SJSA1 (cell line): ENCODE measurements around the gene BORCS8. TPM values are rescaled to one million over a fixed set of nuclear protein-coding genes. Genes with fewer than 3 reads are reported as not detected.
"Not testable (repeated sequence)": the region's sequence is repeated elsewhere in the genome, so short reads cannot be mapped to it uniquely, and the experiment has no call there.

Source experiments
- DNase-seq, 2 experiments: peaks; one replicate each; pipeline ENCODE4 v3.0.0-alpha.2; 2015 to 2020; ENCODE audit warnings: low spot score in 2 of 2, low read depth in 1 of 2
- H3K27ac ChIP-seq: fragments of 250-450 bp; sonication (Bioruptor Pico); 2 replicates; pipeline ENCODE4 v1.5.1; 2020; ENCODE audit warnings: mild to moderate bottlenecking, moderate library complexity
- H3K27me3 ChIP-seq: fragments of 250-450 bp; sonication (Bioruptor Pico); replicated peaks from 2 replicates; pipeline ENCODE4 v1.5.1; 2020; ENCODE audit warnings: mild to moderate bottlenecking, moderate library complexity
- H3K36me3 ChIP-seq: fragments of 250-450 bp; sonication (Bioruptor Pico); 2 replicates; pipeline ENCODE4 v1.5.1; 2020; ENCODE audit warnings: mild to moderate bottlenecking
- H3K4me1 ChIP-seq: fragments of 250-450 bp; sonication (Bioruptor Pico); replicated peaks from 2 replicates; pipeline ENCODE4 v1.6.1; 2021; ENCODE audit warnings: mild to moderate bottlenecking
- H3K4me3 ChIP-seq: fragments of 250-450 bp; sonication (Bioruptor Pico); 2 replicates; pipeline ENCODE4 v1.5.1; 2020; ENCODE audit warnings: mild to moderate bottlenecking
- H3K9me3 ChIP-seq: fragments of 250-450 bp; sonication (Bioruptor Pico); replicated peaks from 2 replicates; pipeline ENCODE4 v1.5.1; 2020; ENCODE audit warnings: mild to moderate bottlenecking
- total RNA-seq: library from RNA; depleted of rRNA; stranded (reverse); fragments of >200 nt; shearing (Covaris generic); gene quantifications from 2 replicates; pipeline ENCODE4 v1.2.3, GENCODE V29; 2014

Gene BORCS8
- total RNA-seq, 1 experiment from 2014 or later: 22.7 TPM

- no peaks in the 10 kb centered on the region for H3K36me3 ChIP-seq
- no peak overlapping the region for H3K27ac ChIP-seq
- no peak overlapping the region for H3K4me3 ChIP-seq
- no peaks in the 10 kb centered on the region for H3K9me3 ChIP-seq
- H3K4me1 ChIP-seq: no peaks in the 10 kb centered on the region
- H3K27me3 ChIP-seq: no peaks in the 10 kb centered on the region
- DNase-seq: no peak
Observed at GRCh38 chr19:19162495-19162894, 29.5 kb downstream of the BORCS8 start.

DNA sequence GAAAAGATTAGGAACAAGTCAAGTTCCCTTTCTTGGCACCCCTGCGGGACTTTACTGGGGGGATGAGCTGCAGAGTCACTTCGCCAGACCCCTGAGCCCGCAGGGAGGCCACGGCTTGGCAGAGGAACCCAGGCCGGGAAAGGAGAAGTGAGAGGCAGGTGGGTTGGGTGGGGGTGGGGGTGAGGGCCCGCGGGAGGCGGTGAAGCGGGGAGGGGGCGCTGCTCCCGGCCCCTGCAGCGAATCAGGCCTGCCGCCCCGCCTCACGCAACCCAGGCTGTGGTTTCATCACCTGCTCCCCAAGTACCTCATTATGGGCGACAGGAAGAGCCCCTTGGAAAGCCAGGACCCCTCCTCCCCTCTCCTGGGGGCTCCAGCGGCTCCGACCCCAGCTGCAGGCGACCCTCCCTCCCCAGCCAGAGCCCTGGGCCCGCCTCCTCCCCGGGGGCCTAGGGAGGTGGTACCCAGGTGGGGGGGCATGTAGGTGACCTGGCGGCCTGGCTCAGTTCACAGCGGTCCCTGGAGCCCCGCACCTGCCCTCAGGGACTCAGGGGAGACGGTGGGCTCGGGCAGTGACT, 31.4 kb downstream of the BORCS8 start:
- no peak overlapping the region for H3K4me3 ChIP-seq
- no peaks in the 10 kb centered on the region for H3K9me3 ChIP-seq
- H3K27ac ChIP-seq: no peak overlapping the region
- no peaks in the 10 kb centered on the region for H3K36me3 ChIP-seq
- DNase-seq: no peak
- no peaks in the 10 kb centered on the region for H3K4me1 ChIP-seq
- H3K27me3 ChIP-seq: no peaks in the 10 kb centered on the region

GRCh38 chr19:19159534-19159933, 32.4 kb downstream of the BORCS8 start:
- Histone ChIP-seq H3K4me3 (no peak overlapping the region), H3K27ac (no peak overlapping the region), H3K27me3 (no peaks in the 10 kb centered on the region), H3K4me1 (no peaks in the 10 kb centered on the region), H3K9me3 (no peaks in the 10 kb centered on the region), H3K36me3 (no peaks in the 10 kb centered on the region)
- DNase-seq: no peak

- H3K4me1 ChIP-seq: no peaks in the 10 kb centered on the region
- DNase-seq: no peak
- no peaks in the 10 kb centered on the region for H3K27me3 ChIP-seq
Observed at GRCh38 chr19:19157808-19158207, 34.1 kb downstream of the BORCS8 start.

DNA sequence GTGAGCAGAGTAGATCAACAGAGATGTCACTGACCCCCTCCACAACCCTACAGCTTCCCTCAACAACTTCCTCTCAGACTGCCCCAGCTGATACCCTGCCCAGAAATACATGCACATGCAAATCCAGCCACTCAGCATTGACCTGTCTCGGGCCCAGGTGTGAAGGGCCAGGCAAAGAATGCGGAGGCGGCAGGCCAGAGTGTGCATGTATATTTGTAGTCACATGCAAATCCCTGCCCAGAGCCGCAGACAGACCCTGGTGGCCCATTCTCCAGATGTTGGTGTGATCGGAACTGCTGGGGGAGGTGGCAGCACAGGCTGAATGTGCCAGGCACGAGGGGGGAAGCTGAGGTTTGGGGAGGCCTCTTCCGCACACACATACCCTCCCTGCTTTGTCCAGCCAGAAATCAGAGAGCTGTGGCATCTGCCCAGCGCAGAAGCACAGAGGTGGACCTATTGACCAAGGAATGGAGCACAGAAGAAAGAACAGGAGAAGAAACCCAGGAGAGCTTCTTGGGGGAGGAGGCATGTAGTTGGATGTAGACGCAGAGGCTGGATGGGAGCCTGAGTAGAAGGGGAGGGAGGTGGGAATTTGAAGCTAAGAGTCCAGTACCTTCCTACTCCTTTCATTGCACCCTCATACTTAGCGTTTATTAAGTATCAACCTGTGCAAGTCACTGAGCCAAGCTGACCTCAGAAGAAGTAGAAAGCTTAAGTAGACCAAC, 36.3 kb downstream of the BORCS8 start:
- no peaks in the 10 kb centered on the region for H3K9me3 ChIP-seq
- no peak overlapping the region for H3K4me3 ChIP-seq
- no peaks in the 10 kb centered on the region for H3K27me3 ChIP-seq
- no peak for DNase-seq
- no peak overlapping the region for H3K27ac ChIP-seq
- no peaks in the 10 kb centered on the region for H3K36me3 ChIP-seq
- no peaks in the 10 kb centered on the region for H3K4me1 ChIP-seq

More at GRCh38 chr19:19157808-19158207, 34.1 kb downstream of the BORCS8 start:
- Histone ChIP-seq H3K36me3 (no peaks in the 10 kb centered on the region), H3K9me3 (no peaks in the 10 kb centered on the region), H3K4me3 (no peak overlapping the region), H3K27ac (no peak overlapping the region)

DNA sequence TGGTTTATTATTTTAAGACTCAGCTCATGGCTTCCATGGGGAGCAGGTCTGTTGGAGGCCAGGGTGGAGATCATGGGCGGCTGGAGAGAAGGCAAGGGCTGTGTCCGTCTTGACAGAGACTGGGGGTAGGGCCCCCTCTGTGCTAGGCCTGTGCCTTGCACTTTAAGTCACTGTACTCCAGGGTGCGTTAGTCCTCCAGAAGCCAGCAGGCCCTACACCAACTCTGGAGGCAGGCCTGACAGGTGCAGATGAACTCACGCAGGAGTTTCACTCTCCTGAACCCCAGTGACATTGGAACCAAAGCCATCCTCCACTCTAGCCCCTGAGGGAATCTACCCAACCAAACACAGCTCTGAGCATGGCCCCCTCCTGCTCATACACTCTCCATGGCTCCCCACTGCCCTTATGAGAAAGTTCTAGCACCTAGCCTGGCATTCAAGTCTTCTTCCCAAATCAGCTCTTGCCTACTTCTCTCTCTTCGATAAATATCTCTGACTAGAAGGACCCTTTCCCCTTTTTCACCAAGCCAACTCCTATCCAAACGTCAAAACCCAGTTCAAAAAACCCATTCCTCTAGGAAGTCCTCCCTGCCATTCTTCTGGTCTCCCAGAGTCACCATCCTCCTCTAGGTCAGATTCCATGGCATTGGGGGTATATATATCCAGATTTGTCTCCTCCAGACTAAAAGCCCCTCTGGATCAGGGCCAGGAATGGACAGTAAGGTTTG, 37.0 kb downstream of the BORCS8 start:
- DNase-seq: no peak
- H3K9me3 ChIP-seq: no peaks in the 10 kb centered on the region

GRCh38 chr19:19152668-19153384, 39.1 kb downstream of the BORCS8 start:
- Histone ChIP-seq H3K27ac (no peak overlapping the region), H3K4me3 (no peak overlapping the region), H3K27me3 (no peaks in the 10 kb centered on the region), H3K36me3 (no peaks in the 10 kb centered on the region), H3K9me3 (no peaks in the 10 kb centered on the region), H3K4me1 (no peaks in the 10 kb centered on the region)
- no peak for DNase-seq

More for the DNA sequence above, 37.0 kb downstream of the BORCS8 start:
- Histone ChIP-seq H3K4me1 (no peaks in the 10 kb centered on the region), H3K4me3 (no peak overlapping the region), H3K27me3 (no peaks in the 10 kb centered on the region), H3K36me3 (no peaks in the 10 kb centered on the region), H3K27ac (no peak overlapping the region)

GRCh38 chr19:19151418-19151817, 40.5 kb downstream of the BORCS8 start:
- Histone ChIP-seq H3K9me3 (no peaks in the 10 kb centered on the region), H3K27me3 (no peaks in the 10 kb centered on the region), H3K27ac (no peak overlapping the region), H3K4me3 (no peak overlapping the region), H3K4me1 (no peaks in the 10 kb centered on the region), H3K36me3 (peaks cover 6% of the 10 kb centered on the region)
- no peak for DNase-seq

DNA sequence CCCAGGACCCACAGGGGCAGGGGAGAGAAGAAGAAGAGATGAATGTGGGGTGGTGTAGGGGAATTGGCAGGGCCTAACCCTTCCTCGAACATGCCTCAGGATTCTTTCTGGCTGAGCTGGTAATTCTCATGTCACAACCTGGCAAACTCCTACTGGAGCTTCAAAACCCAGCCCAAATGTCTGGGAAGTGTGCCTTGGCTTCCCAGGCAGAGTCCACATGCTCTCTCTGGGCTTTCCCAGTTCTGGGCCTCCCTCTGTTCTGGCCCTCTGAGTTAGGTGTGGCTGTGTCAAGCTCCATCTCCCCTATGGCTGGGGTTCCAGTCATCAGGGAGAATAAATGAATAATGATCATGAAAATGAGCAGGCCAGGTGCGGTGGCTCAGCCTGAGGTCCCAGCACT, 42.5 kb downstream of the BORCS8 start:
- H3K9me3 ChIP-seq: no peaks in the 10 kb centered on the region; the same call in 1 of the 2 replicates

DNA sequence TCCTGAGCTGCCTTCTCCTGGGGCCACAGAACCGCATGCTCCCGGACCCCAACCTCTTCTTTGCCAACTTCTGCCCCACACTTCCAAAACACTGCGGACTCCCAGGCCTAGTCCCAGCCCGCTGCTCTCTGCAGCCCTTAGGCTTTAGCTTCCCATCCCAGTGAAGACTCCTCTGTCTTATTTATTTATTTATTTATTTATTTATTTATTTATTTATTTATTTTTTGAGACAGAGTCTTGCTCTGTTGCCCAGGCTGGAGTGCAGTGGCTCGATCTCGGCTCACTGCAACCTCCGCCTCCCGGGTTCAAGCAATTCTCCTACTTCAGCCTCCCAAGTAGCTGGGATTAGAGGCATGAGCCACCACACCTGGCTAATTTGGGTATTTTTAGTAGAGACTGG, 43.4 kb downstream of the BORCS8 start:
- DNase-seq: not testable (repeated sequence)

More for the DNA sequence above, 42.5 kb downstream of the BORCS8 start:
- Histone ChIP-seq H3K36me3 (peaks cover 7% of the 10 kb centered on the region), H3K4me3 (no peak overlapping the region), H3K27me3 (no peaks in the 10 kb centered on the region), H3K4me1 (no peaks in the 10 kb centered on the region), H3K27ac (no peak overlapping the region)
- DNase-seq: no peak

GRCh38 chr19:19147344-19147743, 44.6 kb downstream of the BORCS8 start:
- H3K4me3 ChIP-seq: no peak overlapping the region

More for the DNA sequence above, 43.4 kb downstream of the BORCS8 start:
- H3K9me3 ChIP-seq, H3K4me1 ChIP-seq, H3K4me3 ChIP-seq, H3K36me3 ChIP-seq, H3K27ac ChIP-seq, H3K27me3 ChIP-seq: not testable (repeated sequence)

DNA sequence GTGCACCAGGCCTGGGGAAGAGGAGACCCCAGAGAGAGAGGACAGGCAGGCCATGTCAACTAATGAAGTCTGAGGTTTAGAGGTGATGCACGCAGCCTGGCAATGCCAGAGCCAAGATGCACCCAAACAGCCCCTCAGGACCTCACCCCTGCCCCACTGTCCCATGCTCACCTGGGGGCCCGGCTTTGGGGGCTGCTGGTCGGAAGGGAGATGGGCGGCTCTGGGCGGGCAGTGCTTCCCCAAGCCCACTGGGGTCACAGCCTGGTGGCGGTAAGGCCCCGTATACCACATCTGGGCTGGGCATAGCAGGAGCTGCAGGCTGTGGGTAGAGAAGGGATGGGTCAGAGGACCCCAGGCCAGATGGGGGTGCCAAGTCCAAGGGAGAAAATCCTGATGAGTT, 45.1 kb downstream of the BORCS8 start:
- Histone ChIP-seq H3K36me3 (peaks cover 7% of the 10 kb centered on the region), H3K9me3 (no peaks in the 10 kb centered on the region; the same call in 1 of the 2 replicates), H3K4me3 (no peak overlapping the region), H3K27me3 (no peaks in the 10 kb centered on the region), H3K4me1 (no peaks in the 10 kb centered on the region), H3K27ac (no peak overlapping the region)
- DNase-seq: no peak

More at GRCh38 chr19:19147344-19147743, 44.6 kb downstream of the BORCS8 start:
- Histone ChIP-seq H3K36me3 (peaks cover 7% of the 10 kb centered on the region), H3K4me1 (no peaks in the 10 kb centered on the region), H3K9me3 (no peaks in the 10 kb centered on the region; the same call in 1 of the 2 replicates), H3K27me3 (no peaks in the 10 kb centered on the region), H3K27ac (no peak overlapping the region)
- DNase-seq: no peak

GRCh38 chr19:19145684-19146608, 46.0 kb downstream of the BORCS8 start:
- Histone ChIP-seq H3K27ac (no peak overlapping the region), H3K4me3 (no peak overlapping the region)

More at GRCh38 chr19:19145684-19146608, 46.0 kb downstream of the BORCS8 start:
- peaks cover 7% of the 10 kb centered on the region for H3K36me3 ChIP-seq
- H3K27me3 ChIP-seq: no peaks in the 10 kb centered on the region
- peak; percentile 38 to 78 for DNase-seq
- no peaks in the 10 kb centered on the region; the same call in 1 of the 2 replicates for H3K9me3 ChIP-seq
- H3K4me1 ChIP-seq: no peaks in the 10 kb centered on the region
